Gastrocnemius medialis (tissue), 4 donors: ENCODE data around the gene TOMM7. TPM values are rescaled to one million over a fixed set of nuclear protein-coding genes. Genes with fewer than 3 reads are reported as not detected.

Experiments
- ATAC-seq, 2 donors: fragments of 150-250 bp; one replicate each; pipeline ENCODE4 v1.9.1; 2016
- DNase-seq, 2 donors: peaks; one replicate each; pipeline ENCODE4 v3.0.0-alpha.2; 2019
- H3K27ac ChIP-seq, 4 donors: fragments of 200-600 bp; sonication (generic); 1 replicate in 1 of 4; 2 replicates in 3 of 4; pipeline ENCODE4 v1.5.1; 2016 to 2018; ENCODE audit warnings: mild to moderate bottlenecking in 2 of 4, moderate library complexity in 1 of 4
- H3K27me3 ChIP-seq, 3 donors: fragments of 200-600 bp; sonication (generic) in 2 of 3; 1 replicate in 1 of 3; 2 replicates in 2 of 3; pipeline versions ENCODE4 v1.5.1 to v1.6.0; 2016 to 2019; ENCODE audit warnings: mild to moderate bottlenecking in 1 of 3, moderate library complexity in 1 of 3
- H3K36me3 ChIP-seq, 2 donors: fragments of 200-600 bp; sonication (generic) in 1 of 2; one replicate each; pipeline ENCODE4 v1.5.1; 2017 to 2018
- H3K4me1 ChIP-seq, 2 donors: fragments of 200-600 bp; sonication (generic) in 1 of 2; one replicate each; pipeline ENCODE4 v1.5.1; 2016 to 2017; ENCODE audit warnings: mild to moderate bottlenecking in 2 of 2
- H3K4me3 ChIP-seq, 4 donors: fragments of 200-600 bp; sonication (generic) in 3 of 4; 1 replicate in 1 of 4; 2 replicates in 3 of 4; pipeline ENCODE4 v1.5.1; 2016 to 2019; ENCODE audit warnings: mild to moderate bottlenecking in 2 of 4
- H3K9me3 ChIP-seq, 3 donors: fragments of 200-600 bp; sonication (generic) in 2 of 3; 1 replicate in 1 of 3; 2 replicates in 2 of 3; pipeline ENCODE4 v1.5.1; 2016 to 2019
- CTCF ChIP-seq, 5 experiments: fragments of 450-650 bp in 3 of 5; fragments of 200-600 bp in 2 of 5; sonication (generic) in 2 of 5; IDR thresholded peaks in 4 of 5; conservative IDR thresholded peaks in 1 of 5; 1 replicate in 4 of 5; 2 replicates in 1 of 5; pipeline ENCODE4 v1.5.1; 2016 to 2019; ENCODE audit warnings: antibody characterized with exemption in 5 of 5, mild to moderate bottlenecking in 3 of 5, moderate library complexity in 3 of 5
- POLR2A ChIP-seq, 2 donors: fragments of 450-650 bp; IDR thresholded peaks; one replicate each; pipeline ENCODE4 v1.6.1; 2017; ENCODE audit warnings: antibody characterized with exemption in 2 of 2, mild to moderate bottlenecking in 2 of 2, moderate library complexity in 2 of 2
- in situ Hi-C, 4 donors: fragments of 200-750 bp; cut with MboI; loops; one replicate each; pipeline versions ENCODE4 v1.15.0 to v1.8.0; 2017; ENCODE audit warnings: low sequenced_read_pairs in 4 of 4
- intact Hi-C: fragments of 100-400 bp; cut with DNase I; formaldehyde crosslinking; loops from one replicate; pipeline ENCODE4 v1.15.1; 2023; ENCODE audit warnings: low total_unique reads
- total RNA-seq, 4 donors: library from RNA; depleted of rRNA; stranded (reverse); fragments of >200 nt; gene quantifications; one replicate each; pipeline versions ENCODE4 v1.1.0 to v1.2.3, GENCODE V29; 2016

TOMM7 gene
- total RNA-seq, 4 donors from 2014 or later = 124 to 235 (median 218) TPM

- TF ChIP-seq POLR2A (IDR thresholded peaks at IDR 0.05) (no peak), CTCF (IDR thresholded peaks at IDR 0.05 in 4 of 5, conservative IDR thresholded peaks at IDR 0.05 in 1 of 5) (no peak)
- H3K4me1 ChIP-seq = peaks cover 37% of the 10 kb centered on the region in 2 donors
- H3K27me3 ChIP-seq = no peaks in the 10 kb centered on the region
- H3K4me3 ChIP-seq = no peak overlapping the region
- H3K27ac ChIP-seq = peak overlapping the region in 3 of 4 donors; percentile 46 to 64 (median 50)
- no peaks in the 10 kb centered on the region for H3K9me3 ChIP-seq
- H3K36me3 ChIP-seq = peaks cover 0 to 14% of the 10 kb centered on the region in 2 donors
- DNase-seq (no peak), ATAC-seq (no peak)
- intact Hi-C loops = no loop called here
- in situ Hi-C loops = no loop called here
These were observed 41.7 kb upstream of the TOMM7 start for GRCh38 chr7:22864301-22864700.

GRCh38 chr7:22863156-22863899 is 40.7 kb upstream of the TOMM7 start:
- intact Hi-C loops (no loop called here), in situ Hi-C loops (no loop called here)
- H3K27me3 ChIP-seq = no peaks in the 10 kb centered on the region
- peak overlapping the region in 1 of 4 donors; percentile 64 for H3K27ac ChIP-seq
- no peak for ATAC-seq
- H3K4me1 ChIP-seq = peaks cover 46 to 47% of the 10 kb centered on the region in 2 donors
- H3K4me3 ChIP-seq = no peak overlapping the region
- no peak for TF ChIP-seq CTCF (IDR thresholded peaks at IDR 0.05 in 4 of 5, conservative IDR thresholded peaks at IDR 0.05 in 1 of 5)
- no peak for TF ChIP-seq POLR2A (IDR thresholded peaks at IDR 0.05)
- peaks cover 0 to 8% of the 10 kb centered on the region in 2 donors for H3K36me3 ChIP-seq
- no peaks in the 10 kb centered on the region for H3K9me3 ChIP-seq
- DNase-seq = no peak

- DNase-seq (no peak), ATAC-seq (no peak)
- H3K4me3 ChIP-seq = no peak overlapping the region
- H3K27me3 ChIP-seq = no peaks in the 10 kb centered on the region
- in situ Hi-C loops = no loop called here
- H3K27ac ChIP-seq = peak overlapping the region in 2 of 4 donors; percentile 7 to 98
- no peaks in the 10 kb centered on the region for H3K9me3 ChIP-seq
- intact Hi-C loops = loop anchor here (2.0 kb wide), 1 partner anchor 135 kb away; the partner anchor contains the start of gene IL6
- H3K4me1 ChIP-seq = peaks cover 42 to 44% of the 10 kb centered on the region in 2 donors
- peaks cover 0 to 7% of the 10 kb centered on the region in 2 donors for H3K36me3 ChIP-seq
- TF ChIP-seq CTCF (IDR thresholded peaks at IDR 0.05 in 4 of 5, conservative IDR thresholded peaks at IDR 0.05 in 1 of 5) (no peak), POLR2A (IDR thresholded peaks at IDR 0.05) (no peak)
These were observed 38.9 kb upstream of the TOMM7 start for GRCh38 chr7:22861576-22861975.

GRCh38 chr7:22860784-22861482 is 38.3 kb upstream of the TOMM7 start:
- TF ChIP-seq CTCF (IDR thresholded peaks at IDR 0.05 in 4 of 5, conservative IDR thresholded peaks at IDR 0.05 in 1 of 5) (peak; percentile 54 to 79 (median 59)), POLR2A (IDR thresholded peaks at IDR 0.05) (no peak)
- H3K27me3 ChIP-seq = no peaks in the 10 kb centered on the region
- H3K4me1 ChIP-seq = peaks cover 43 to 44% of the 10 kb centered on the region in 2 donors
- peaks cover 0 to 7% of the 10 kb centered on the region in 2 donors for H3K36me3 ChIP-seq
- H3K9me3 ChIP-seq = no peaks in the 10 kb centered on the region
- in situ Hi-C loops (no loop called here), intact Hi-C loops (loop anchor here (2.0 kb wide), 1 partner anchor 134 kb away; the partner anchor contains the start of gene IL6)
- peak overlapping the region; percentile 63 to 99 (median 88) for H3K27ac ChIP-seq
- DNase-seq (no peak), ATAC-seq (peak; percentile 43 to 52)
- no peak overlapping the region for H3K4me3 ChIP-seq
